Upper lobe of left lung (tissue), 4 donors: Measurements from ENCODE around the gene CTDSP1.

Experiments
- EP300 ChIP-seq, 4 donors: sonication (generic); formaldehyde crosslinking; IDR thresholded peaks; one replicate each; pipeline ENCODE4 v1.5.1; 2017; ENCODE audit warnings: antibody characterized with exemption in 4 of 4, control low read depth in 2 of 4
- POLR2A ChIP-seq, 4 donors: fragments of 450-650 bp; IDR thresholded peaks; one replicate each; pipeline ENCODE4 v1.5.1; 2016 to 2017; ENCODE audit warnings: antibody characterized with exemption in 4 of 4, mild to moderate bottlenecking in 2 of 4
- POLR2AphosphoS5 ChIP-seq, 2 donors: sonication (generic); formaldehyde crosslinking; IDR thresholded peaks; one replicate each; pipeline ENCODE4 v1.5.1; 2017; ENCODE audit warnings: antibody characterized with exemption in 2 of 2
- TF ChIP-seq, protein P1 (sequence below), 6 experiments: fragments of 450-650 bp in 4 of 6; fragments of 200-600 bp in 2 of 6; sonication (generic) in 2 of 6; IDR thresholded peaks; one replicate each; pipeline ENCODE4 v1.5.1; 2016 to 2019; ENCODE audit warnings: antibody characterized with exemption in 6 of 6

DNA sequence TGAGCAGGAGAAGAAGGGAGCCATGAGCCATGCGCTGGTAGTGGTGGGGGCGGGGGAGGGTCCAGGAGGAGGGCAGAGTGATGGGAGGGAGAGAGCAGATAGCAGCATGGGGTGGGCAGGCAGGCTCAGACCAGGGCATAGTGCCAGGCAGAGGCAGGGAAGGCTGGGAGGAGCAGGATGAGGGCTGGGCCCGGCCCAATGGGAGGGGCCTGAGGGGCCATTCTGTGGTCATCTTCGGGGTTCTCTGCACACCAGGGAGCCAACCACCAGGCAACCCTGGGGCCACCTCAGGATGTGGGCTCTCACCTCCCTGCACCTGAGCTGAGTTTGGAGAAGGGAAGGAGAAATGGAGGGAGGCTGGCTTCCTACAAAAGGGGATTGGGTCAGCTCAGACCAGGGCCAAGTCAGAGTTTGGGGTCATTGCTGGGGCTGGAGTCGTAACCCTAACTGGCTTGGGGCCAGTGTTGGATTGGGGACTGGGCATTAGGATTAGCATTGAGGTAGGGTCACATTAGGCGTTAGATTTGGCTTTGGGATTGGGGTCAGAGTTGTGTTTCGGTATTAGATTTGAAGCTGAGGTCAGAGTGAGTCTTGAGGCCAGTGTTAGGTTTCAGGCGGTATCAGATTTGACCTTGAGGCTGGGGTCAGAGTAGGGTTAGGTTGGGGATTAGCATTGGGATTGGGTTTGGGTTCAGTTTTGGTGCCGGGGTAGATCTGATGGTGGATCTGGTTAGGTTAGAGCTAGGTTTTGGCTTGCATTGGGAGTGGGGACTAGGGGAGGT lies 30.4 kb downstream of the CTDSP1 start:
- TF ChIP-seq, protein P1, sequence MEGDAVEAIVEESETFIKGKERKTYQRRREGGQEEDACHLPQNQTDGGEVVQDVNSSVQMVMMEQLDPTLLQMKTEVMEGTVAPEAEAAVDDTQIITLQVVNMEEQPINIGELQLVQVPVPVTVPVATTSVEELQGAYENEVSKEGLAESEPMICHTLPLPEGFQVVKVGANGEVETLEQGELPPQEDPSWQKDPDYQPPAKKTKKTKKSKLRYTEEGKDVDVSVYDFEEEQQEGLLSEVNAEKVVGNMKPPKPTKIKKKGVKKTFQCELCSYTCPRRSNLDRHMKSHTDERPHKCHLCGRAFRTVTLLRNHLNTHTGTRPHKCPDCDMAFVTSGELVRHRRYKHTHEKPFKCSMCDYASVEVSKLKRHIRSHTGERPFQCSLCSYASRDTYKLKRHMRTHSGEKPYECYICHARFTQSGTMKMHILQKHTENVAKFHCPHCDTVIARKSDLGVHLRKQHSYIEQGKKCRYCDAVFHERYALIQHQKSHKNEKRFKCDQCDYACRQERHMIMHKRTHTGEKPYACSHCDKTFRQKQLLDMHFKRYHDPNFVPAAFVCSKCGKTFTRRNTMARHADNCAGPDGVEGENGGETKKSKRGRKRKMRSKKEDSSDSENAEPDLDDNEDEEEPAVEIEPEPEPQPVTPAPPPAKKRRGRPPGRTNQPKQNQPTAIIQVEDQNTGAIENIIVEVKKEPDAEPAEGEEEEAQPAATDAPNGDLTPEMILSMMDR (IDR thresholded peaks at IDR 0.05) = no peak
- TF ChIP-seq POLR2A (IDR thresholded peaks at IDR 0.05) (no peak), POLR2AphosphoS5 (IDR thresholded peaks at IDR 0.05) (no peak), EP300 (IDR thresholded peaks at IDR 0.05) (no peak)
